Adipose tissue (tissue), 3 donors: ENCODE data around the gene DGLUCY. TPM values are rescaled to one million over a fixed set of nuclear protein-coding genes. Genes with fewer than 3 reads are reported as not detected.
"Not testable (repeated sequence)": the region's sequence is repeated elsewhere in the genome, so short reads cannot be mapped to it uniquely, and the experiment has no call there.

Experiments
- H3K27ac ChIP-seq: one replicate; pipeline ENCODE4 v1.5.1; 2013; ENCODE audit warnings: low read depth, low read length
- WGBS, 3 donors: extraction: QIAGEN DNeasy Blood & Tissue Kit; methylation state at CpG; one replicate each; pipeline ENCODE4 v1.1.7; 2013; 5-methylcytosine and 5-hydroxymethylcytosine counted together
- polyA plus RNA-seq, 3 donors: library from polyadenylated mRNA; stranded (reverse); fragments of 200-250 nt; gene quantifications; one replicate each; pipeline ENCODE4 v1.2.3, GENCODE V29; 2013
- donor health status: healthy with polysubstance abuse.
- donor health status: Bipolar disorder and iron deficiency.
- donor health status: healthy.

Gene DGLUCY
- polyA plus RNA-seq, 3 donors = 11.7 to 26.8 (median 19.6) TPM

GRCh38 chr14:91220581-91221000, 106.7 kb downstream of the DGLUCY start:
- H3K27ac ChIP-seq = no peak overlapping the region
- WGBS, 3 donors = 84 to 90% (median 87%) methylated on average over 9 of the region's 9 CpGs

GRCh38 chr14:91221270-91221669, 107.4 kb downstream of the DGLUCY start:
- no peak overlapping the region for H3K27ac ChIP-seq

GRCh38 chr14:91223028-91223783, 109.3 kb downstream of the DGLUCY start:
- no peak overlapping the region for H3K27ac ChIP-seq
- WGBS, 3 donors = 89 to 94% (median 93%) methylated on average over 1 of the region's 1 CpG

More at GRCh38 chr14:91221270-91221669, 107.4 kb downstream of the DGLUCY start:
- 98 to 100% (median 100%) methylated on average over 1 of the region's 1 CpG for WGBS, 3 donors

- no peak overlapping the region for H3K27ac ChIP-seq
- 89 to 96% (median 94%) methylated on average over 7 of the region's 7 CpGs for WGBS, 3 donors
These were observed 111.2 kb downstream of the DGLUCY start for GRCh38 chr14:91225025-91225424.

GRCh38 chr14:91226360-91226759, 112.5 kb downstream of the DGLUCY start:
- WGBS, 3 donors = 72 to 90% (median 86%) methylated on average over 4 of the region's 4 CpGs
- not testable (repeated sequence) for H3K27ac ChIP-seq

- H3K27ac ChIP-seq = no peak overlapping the region
- 81 to 87% (median 86%) methylated on average over 7 of the region's 7 CpGs for WGBS, 3 donors
These were observed 113.3 kb downstream of the DGLUCY start for GRCh38 chr14:91227183-91227628.

- H3K27ac ChIP-seq = no peak overlapping the region
- 84 to 94% (median 87%) methylated on average over 14 of the region's 14 CpGs for WGBS, 3 donors
These were observed 114.5 kb downstream of the DGLUCY start for GRCh38 chr14:91228112-91229004.

GRCh38 chr14:91229005-91229382, 115.1 kb downstream of the DGLUCY start:
- no peak overlapping the region for H3K27ac ChIP-seq
- WGBS, 3 donors = 94 to 100% (median 94%) methylated on average over 1 of the region's 1 CpG

- 49 to 91% (median 50%) methylated on average over 6 of the region's 6 CpGs for WGBS, 3 donors
- no peak overlapping the region for H3K27ac ChIP-seq
These were observed 115.9 kb downstream of the DGLUCY start for GRCh38 chr14:91229743-91230200.

GRCh38 chr14:91230397-91231035, 116.6 kb downstream of the DGLUCY start:
- H3K27ac ChIP-seq = no peak overlapping the region
- 92% methylated on average over 4 of the region's 4 CpGs for WGBS, 3 donors

GRCh38 chr14:91231446-91231845, 117.6 kb downstream of the DGLUCY start:
- no peak overlapping the region for H3K27ac ChIP-seq

GRCh38 chr14:91232052-91232451, 118.2 kb downstream of the DGLUCY start:
- no peak overlapping the region for H3K27ac ChIP-seq
- WGBS, 3 donors = 75 to 95% (median 80%) methylated on average over 2 of the region's 2 CpGs

More at GRCh38 chr14:91231446-91231845, 117.6 kb downstream of the DGLUCY start:
- 63 to 94% (median 74%) methylated on average over 3 of the region's 3 CpGs for WGBS, 3 donors

- WGBS, 3 donors = 64 to 82% (median 74%) methylated on average over 2 of the region's 2 CpGs
- no peak overlapping the region for H3K27ac ChIP-seq
These were observed 118.7 kb downstream of the DGLUCY start for GRCh38 chr14:91232603-91233002.

GRCh38 chr14:91233936-91234790, 120.3 kb downstream of the DGLUCY start:
- no peak overlapping the region for H3K27ac ChIP-seq
- 87 to 96% (median 89%) methylated on average over 63 of the region's 63 CpGs for WGBS, 3 donors

- WGBS, 3 donors = 96 to 98% (median 97%) methylated on average over 16 of the region's 16 CpGs
- H3K27ac ChIP-seq = no peak overlapping the region
These were observed 120.9 kb downstream of the DGLUCY start for GRCh38 chr14:91234791-91235114.

- no peak overlapping the region for H3K27ac ChIP-seq
- WGBS, 3 donors = 82 to 95% (median 93%) methylated on average over 7 of the region's 7 CpGs
These were observed 122.0 kb downstream of the DGLUCY start for GRCh38 chr14:91235841-91236240.

- H3K27ac ChIP-seq = no peak overlapping the region
- 88 to 90% (median 89%) methylated on average over 7 of the region's 7 CpGs for WGBS, 3 donors
These were observed 123.3 kb downstream of the DGLUCY start for GRCh38 chr14:91237219-91237618.

GRCh38 chr14:91238085-91238484, 124.2 kb downstream of the DGLUCY start:
- no peak overlapping the region for H3K27ac ChIP-seq
- WGBS, 3 donors = 65 to 86% (median 74%) methylated on average over 4 of the region's 4 CpGs
